Smooth muscle cell (in vitro differentiated cells): ENCODE results near the gene NRDC. TPM values are rescaled to one million over a fixed set of nuclear protein-coding genes. Genes with fewer than 3 reads are reported as not detected.

ENCODE experiments used
- DNase-seq: peaks from one replicate; lab custom pipeline; 2025; ENCODE audit not compliant: unreplicated experiment; lab: John Stamatoyannopoulos, UW
- H2AFZ ChIP-seq: fragments of 200-600 bp; sonication (generic); 2 replicates; pipeline ENCODE4 v1.6.0; 2016; ENCODE audit warnings: antibody characterized with exemption, low read depth, mild to moderate bottlenecking
- H3F3A ChIP-seq: fragments of 200-600 bp; sonication (generic); 2 replicates; pipeline ENCODE4 v1.6.0; 2017; ENCODE audit warnings: antibody characterized with exemption, low read depth
- H3K27ac ChIP-seq: fragments of 200-600 bp; sonication (generic); 2 replicates; pipeline ENCODE4 v1.5.1; 2016; ENCODE audit warnings: low read depth, mild to moderate bottlenecking
- H3K27me3 ChIP-seq: fragments of 200-600 bp; sonication (generic); 2 replicates; pipeline ENCODE4 v1.6.1; 2016; ENCODE audit warnings: low read depth, mild to moderate bottlenecking
- H3K36me3 ChIP-seq: fragments of 200-600 bp; sonication (generic); 2 replicates; pipeline ENCODE4 v1.5.1; 2016; ENCODE audit warnings: low read depth
- H3K4me1 ChIP-seq: fragments of 200-600 bp; sonication (generic); 2 replicates; pipeline ENCODE4 v1.5.1; 2016; ENCODE audit warnings: low read depth
- H3K4me2 ChIP-seq: fragments of 200-600 bp; sonication (generic); 2 replicates; pipeline ENCODE4 v1.6.0; 2016; ENCODE audit warnings: mild to moderate bottlenecking
- H3K4me3 ChIP-seq: fragments of 200-600 bp; sonication (generic); 2 replicates; pipeline ENCODE4 v1.5.1; 2016; ENCODE audit warnings: mild to moderate bottlenecking
- H3K79me2 ChIP-seq: fragments of 200-600 bp; sonication (generic); 2 replicates; pipeline ENCODE4 v1.6.0; 2016; ENCODE audit warnings: low read depth, mild to moderate bottlenecking
- H3K9ac ChIP-seq: fragments of 200-600 bp; sonication (generic); 2 replicates; pipeline ENCODE4 v1.6.0; 2016; ENCODE audit warnings: low read depth
- H3K9me3 ChIP-seq: fragments of 200-600 bp; sonication (generic); replicated peaks from 2 replicates; pipeline ENCODE4 v1.5.1; 2016; ENCODE audit warnings: low read depth
- H4K20me1 ChIP-seq: fragments of 200-600 bp; sonication (generic); 2 replicates; pipeline ENCODE4 v1.6.0; 2016; ENCODE audit warnings: low read depth
- WGBS: methylation state at CpG from one replicate; pipeline ENCODE4 v1.1.7; 2016; ENCODE audit warnings: low lambda C conversion rate; 5-methylcytosine and 5-hydroxymethylcytosine counted together
- polyA plus RNA-seq: library from polyadenylated mRNA; unstranded; fragments of >200 nt; fragmentation: Nextera tagmentation; extraction: Ambion mirVana; gene quantifications from 2 replicates; pipeline ENCODE4 v1.2.1, GENCODE V29; 2016
- total RNA-seq: library from RNA; depleted of rRNA; stranded (reverse); fragments of >200 nt; gene quantifications from 2 replicates; pipeline ENCODE4 v1.2.3, GENCODE V29; 2014
- TF ChIP-seq, protein P1 (sequence below): fragments of 200-600 bp; sonication (generic); IDR thresholded peaks from 2 replicates; pipeline ENCODE4 v1.5.1; 2017; ENCODE audit warnings: borderline replicate concordance, mild to moderate bottlenecking, antibody characterized with exemption; ENCODE audit not compliant: insufficient read depth, poor library complexity, severe bottlenecking

Gene NRDC
- total and polyA plus RNA-seq, 2 experiments from 2014 or later: 81.5 to 96.1 TPM

DNA sequence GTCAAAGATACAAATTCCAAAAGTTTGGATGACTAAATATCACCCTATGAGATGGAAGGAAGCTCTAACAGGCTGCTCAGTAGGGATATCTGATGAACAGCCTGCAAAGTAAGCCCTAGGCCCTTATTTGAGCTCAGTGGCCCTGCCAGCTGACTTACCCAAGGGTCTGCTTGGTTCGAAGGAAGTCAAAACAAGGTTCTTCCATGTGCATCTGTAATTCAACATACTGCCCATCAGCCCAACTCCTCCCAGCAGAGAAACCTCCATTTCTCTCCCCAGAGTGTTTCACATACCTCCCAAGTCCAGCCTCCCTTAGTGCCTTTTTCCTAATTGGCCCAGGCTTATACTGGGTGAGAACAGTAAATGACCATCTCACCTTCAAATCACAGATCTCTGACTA, 86.6 kb downstream of the NRDC start:
- no peak overlapping the region for H3K4me3 ChIP-seq
- no peaks in the 10 kb centered on the region for H3K4me1 ChIP-seq
- 100% methylated on average over 1 of the region's 1 CpG for whole genome bisulfite sequencing
- no peaks in the 10 kb centered on the region for H3K27me3 ChIP-seq
- DNase-seq: no peak
- no peak overlapping the region for H3K9ac ChIP-seq
- H3K9me3 ChIP-seq: no peaks in the 10 kb centered on the region
- H3K27ac ChIP-seq: no peak overlapping the region
- no peak overlapping the region for H2AFZ ChIP-seq
- TF ChIP-seq, protein P1, sequence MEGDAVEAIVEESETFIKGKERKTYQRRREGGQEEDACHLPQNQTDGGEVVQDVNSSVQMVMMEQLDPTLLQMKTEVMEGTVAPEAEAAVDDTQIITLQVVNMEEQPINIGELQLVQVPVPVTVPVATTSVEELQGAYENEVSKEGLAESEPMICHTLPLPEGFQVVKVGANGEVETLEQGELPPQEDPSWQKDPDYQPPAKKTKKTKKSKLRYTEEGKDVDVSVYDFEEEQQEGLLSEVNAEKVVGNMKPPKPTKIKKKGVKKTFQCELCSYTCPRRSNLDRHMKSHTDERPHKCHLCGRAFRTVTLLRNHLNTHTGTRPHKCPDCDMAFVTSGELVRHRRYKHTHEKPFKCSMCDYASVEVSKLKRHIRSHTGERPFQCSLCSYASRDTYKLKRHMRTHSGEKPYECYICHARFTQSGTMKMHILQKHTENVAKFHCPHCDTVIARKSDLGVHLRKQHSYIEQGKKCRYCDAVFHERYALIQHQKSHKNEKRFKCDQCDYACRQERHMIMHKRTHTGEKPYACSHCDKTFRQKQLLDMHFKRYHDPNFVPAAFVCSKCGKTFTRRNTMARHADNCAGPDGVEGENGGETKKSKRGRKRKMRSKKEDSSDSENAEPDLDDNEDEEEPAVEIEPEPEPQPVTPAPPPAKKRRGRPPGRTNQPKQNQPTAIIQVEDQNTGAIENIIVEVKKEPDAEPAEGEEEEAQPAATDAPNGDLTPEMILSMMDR: no peak
- peaks cover 12% of the 10 kb centered on the region for H3K36me3 ChIP-seq
- H3F3A ChIP-seq: peaks cover 19% of the 10 kb centered on the region
- H3K79me2 ChIP-seq: no peaks in the 10 kb centered on the region
- H3K4me2 ChIP-seq: no peak overlapping the region
- H4K20me1 ChIP-seq: peaks cover 11% of the 10 kb centered on the region

GRCh38 chr1:51790385-51790784, 88.1 kb downstream of the NRDC start:
- H3K4me1 ChIP-seq: no peaks in the 10 kb centered on the region
- H3K27me3 ChIP-seq: no peaks in the 10 kb centered on the region
- DNase-seq: no peak
- peaks cover 15% of the 10 kb centered on the region for H4K20me1 ChIP-seq
- no peaks in the 10 kb centered on the region for H3K79me2 ChIP-seq
- H3K9ac ChIP-seq: no peak overlapping the region
- WGBS: 96% methylated on average over 6 of the region's 6 CpGs
- TF ChIP-seq, protein P1: no peak
- H2AFZ ChIP-seq: no peak overlapping the region
- H3F3A ChIP-seq: peaks cover 16% of the 10 kb centered on the region
- H3K36me3 ChIP-seq: peaks cover 12% of the 10 kb centered on the region
- H3K4me2 ChIP-seq: no peak overlapping the region
- H3K27ac ChIP-seq: no peak overlapping the region
- no peak overlapping the region for H3K4me3 ChIP-seq
- no peaks in the 10 kb centered on the region for H3K9me3 ChIP-seq

GRCh38 chr1:51789342-51789741, 89.2 kb downstream of the NRDC start:
- 96% methylated on average over 1 of the region's 1 CpG for WGBS
- peaks cover 16% of the 10 kb centered on the region for H3F3A ChIP-seq
- TF ChIP-seq, protein P1: no peak
- H3K36me3 ChIP-seq: peaks cover 12% of the 10 kb centered on the region
- no peak for DNase-seq
- no peak overlapping the region for H3K4me2 ChIP-seq
- H3K4me3 ChIP-seq: no peak overlapping the region
- H4K20me1 ChIP-seq: peaks cover 22% of the 10 kb centered on the region
- no peaks in the 10 kb centered on the region for H3K79me2 ChIP-seq
- H3K27ac ChIP-seq: no peak overlapping the region
- no peaks in the 10 kb centered on the region for H3K4me1 ChIP-seq
- H3K9ac ChIP-seq: no peak overlapping the region
- H3K27me3 ChIP-seq: no peaks in the 10 kb centered on the region
- H2AFZ ChIP-seq: no peak overlapping the region
- no peaks in the 10 kb centered on the region for H3K9me3 ChIP-seq

- Histone ChIP-seq H3K4me2 (no peak overlapping the region), H3K4me3 (no peak overlapping the region), H3K79me2 (no peaks in the 10 kb centered on the region), H3K27me3 (no peaks in the 10 kb centered on the region), H3K9ac (no peak overlapping the region), H3K4me1 (no peaks in the 10 kb centered on the region), H3K9me3 (no peaks in the 10 kb centered on the region), H3K27ac (no peak overlapping the region), H2AFZ (no peak overlapping the region), H3F3A (peaks cover 14% of the 10 kb centered on the region), H3K36me3 (peaks cover 12% of the 10 kb centered on the region), H4K20me1 (peaks cover 22% of the 10 kb centered on the region)
- no peak for DNase-seq
- TF ChIP-seq, protein P1: no peak
- 83% methylated on average over 2 of the region's 2 CpGs for WGBS
Measured at GRCh38 chr1:51788938-51789337, 89.6 kb downstream of the NRDC start.
